Naive thymus-derived CD4-positive, alpha-beta T cell (primary cell): Measurements from ENCODE around the gene CHPF. TPM values are rescaled to one million over a fixed set of nuclear protein-coding genes. Genes with fewer than 3 reads are reported as not detected.
A peak's percentile ranks its signal among the peaks of the same experiment; 100 is the strongest.

ENCODE experiments used
- ATAC-seq: fragments of 150-1000 bp; cut with Tn5 transposase; 2 replicates; pipeline ENCODE4 v1.10.0; 2021; ENCODE audit warnings: mild to moderate bottlenecking, moderate library complexity
- CTCF ChIA-PET: fragments of 350-600 bp; sonication (Branson Sonifier 250); formaldehyde crosslinking; loops from one replicate; lab custom pipeline; 2021; ENCODE audit warnings: antibody characterized with exemption; lab: Charles Lee
- POLR2A ChIA-PET: fragments of 350-600 bp; sonication (Branson Sonifier 250); formaldehyde crosslinking; loops from one replicate; lab custom pipeline; 2021; ENCODE audit warnings: antibody characterized with exemption, inconsistent platforms; lab: Charles Lee
- DNase-seq, 9 donors: peaks; one replicate each; pipeline versions ENCODE4 v3.0.0 to v3.0.0-alpha.2; 2020 to 2022; ENCODE audit warnings: mixed read lengths in 1 of 9
- H3K27ac ChIP-seq: one replicate; pipeline ENCODE4 v1.7.0; 2013; ENCODE audit warnings: mild to moderate bottlenecking, low read depth, low read length, moderate library complexity
- H3K27me3 ChIP-seq, 2 donors: one replicate each; pipeline ENCODE4 v1.7.0; 2013; ENCODE audit warnings: low read length in 2 of 2, mild to moderate bottlenecking in 2 of 2, moderate library complexity in 2 of 2; ENCODE audit not compliant: control insufficient read depth in 2 of 2, insufficient read depth in 2 of 2
- H3K36me3 ChIP-seq, 3 experiments: 1 replicate in 2 of 3; 2 replicates in 1 of 3; pipeline ENCODE4 v1.7.0; 2013; ENCODE audit warnings: low read length in 3 of 3, mild to moderate bottlenecking in 3 of 3, moderate library complexity in 1 of 3; ENCODE audit not compliant: insufficient read depth in 3 of 3, control insufficient read depth in 2 of 3
- H3K4me1 ChIP-seq, 2 donors: one replicate each; pipeline ENCODE4 v1.7.0; 2013; ENCODE audit warnings: low read length in 2 of 2, mild to moderate bottlenecking in 2 of 2, moderate library complexity in 1 of 2; ENCODE audit not compliant: control insufficient read depth in 2 of 2, insufficient read depth in 2 of 2
- H3K4me3 ChIP-seq: 2 replicates; pipeline ENCODE4 v1.7.0; 2013; ENCODE audit warnings: mild to moderate bottlenecking, low read length
- H3K9me3 ChIP-seq, 3 experiments: 1 replicate in 2 of 3; 2 replicates in 1 of 3; pipeline ENCODE4 v1.7.0; 2013; ENCODE audit warnings: low read length in 3 of 3; ENCODE audit not compliant: control insufficient read depth in 2 of 3
- H3K27ac Mint-ChIP-seq, 9 donors: one replicate each; pipeline ENCODE4 v1.8.0; 2020 to 2022; ENCODE audit warnings: mixed read lengths in 9 of 9, mild to moderate bottlenecking in 8 of 9, moderate library complexity in 5 of 9, inconsistent platforms in 2 of 9
- H3K27me3 Mint-ChIP-seq, 5 donors: one replicate each; pipeline ENCODE4 v1.8.0; 2021 to 2022; ENCODE audit warnings: mixed read lengths in 5 of 5, mild to moderate bottlenecking in 1 of 5
- H3K36me3 Mint-ChIP-seq, 5 donors: one replicate each; pipeline ENCODE4 v1.8.0; 2020 to 2022; ENCODE audit warnings: mixed read lengths in 5 of 5, mild to moderate bottlenecking in 3 of 5, inconsistent platforms in 1 of 5
- H3K4me1 Mint-ChIP-seq, 7 donors: one replicate each; pipeline ENCODE4 v1.8.0; 2020 to 2022; ENCODE audit warnings: mixed read lengths in 7 of 7, mild to moderate bottlenecking in 3 of 7, inconsistent platforms in 1 of 7
- H3K4me3 Mint-ChIP-seq, 10 donors: one replicate each; pipeline ENCODE4 v1.8.0; 2020 to 2022; ENCODE audit warnings: mild to moderate bottlenecking in 10 of 10, mixed read lengths in 10 of 10, moderate library complexity in 6 of 10, inconsistent platforms in 2 of 10
- H3K9me3 Mint-ChIP-seq, 11 donors: one replicate each; pipeline ENCODE4 v1.8.0; 2020 to 2022; ENCODE audit warnings: mixed read lengths in 11 of 11, mild to moderate bottlenecking in 4 of 11, inconsistent platforms in 1 of 11, moderate library complexity in 1 of 11
- intact Hi-C, 2 donors: fragments of 100-400 bp; cut with micrococcal nuclease; formaldehyde crosslinking; loops; one replicate each; pipeline ENCODE4 v1.15.1; 2023
- polyA plus RNA-seq, 2 donors: library from polyadenylated mRNA; unstranded; fragments of 300-500 nt; fragmentation: Illumina TruSeq; gene quantifications; one replicate each; pipeline ENCODE4 v1.2.3, GENCODE V29; 2021
- total RNA-seq, 6 experiments: library from RNA in 5 of 6; stranded (reverse) in 5 of 6; gene quantifications; 1 replicate in 5 of 6; 2 replicates in 1 of 6; pipeline ENCODE4 v1.2.3 and lab custom pipeline; 2021 to 2026

The CHPF gene
- total and polyA plus RNA-seq, 7 experiments from 2014 or later, result 4.1 to 15.3 (median 5.7) TPM

- Mint-ChIP-seq H3K27me3 (peaks cover 58 to 69% (median 62%) of the 10 kb centered on the region in 5 donors), H3K27ac (no peak overlapping the region), H3K4me3 (peak overlapping the region in 1 of 10 donors; percentile 29), H3K4me1 (peaks cover 14 to 34% (median 28%) of the 10 kb centered on the region in 7 donors), H3K36me3 (peaks cover 0 to 7% (median 2%) of the 10 kb centered on the region in 5 donors), H3K9me3 (peaks cover 0 to 5% (median 0%) of the 10 kb centered on the region in 11 donors)
- ChIA-PET CTCF (interaction anchor here (1.5 kb wide), 1 partner anchor 18 kb away, joined by 10 read pairs; no protein-coding TSS in a partner anchor), POLR2A (interaction anchor here (0.6 kb wide), 2 partner anchors 101 to 406 kb away, joined by 3 read pairs; no protein-coding TSS in a partner anchor)
- no peak for ATAC-seq
- intact Hi-C loops, result no loop called here
- Histone ChIP-seq H3K4me1 (peaks cover 0 to 12% of the 10 kb centered on the region in 2 donors), H3K27ac (no peak overlapping the region), H3K27me3 (peaks cover 0 to 12% of the 10 kb centered on the region in 2 donors), H3K9me3 (no peaks in the 10 kb centered on the region), H3K4me3 (no peak overlapping the region), H3K36me3 (peaks cover 0 to 6% (median 0%) of the 10 kb centered on the region in 3 experiments)
- DNase-seq, result no peak
Measured at GRCh38 chr2:219511547-219512325, 31.9 kb downstream of the CHPF start.

GRCh38 chr2:219510512-219511135 lies 33.0 kb downstream of the CHPF start:
- no peaks in the 10 kb centered on the region for H3K9me3 ChIP-seq
- peaks cover 0 to 8% of the 10 kb centered on the region in 2 donors for H3K27me3 ChIP-seq
- peaks cover 0 to 5% (median 0%) of the 10 kb centered on the region in 11 donors for H3K9me3 Mint-ChIP-seq
- no peak overlapping the region for H3K27ac ChIP-seq
- H3K27ac Mint-ChIP-seq, result no peak overlapping the region
- H3K36me3 ChIP-seq, result peaks cover 0 to 17% (median 0%) of the 10 kb centered on the region in 3 experiments
- peaks cover 14 to 30% (median 28%) of the 10 kb centered on the region in 7 donors for H3K4me1 Mint-ChIP-seq
- H3K36me3 Mint-ChIP-seq, result peaks cover 0 to 17% (median 12%) of the 10 kb centered on the region in 5 donors
- no peak for DNase-seq
- no peak for ATAC-seq
- intact Hi-C loops, result no loop called here
- no peak overlapping the region for H3K4me3 ChIP-seq
- peaks cover 0 to 12% of the 10 kb centered on the region in 2 donors for H3K4me1 ChIP-seq
- ChIA-PET CTCF (interaction anchor here (0.8 to 1.7 kb wide), 5 partner anchors 11 to 19 kb away, joined by 4 to 10 read pairs (median 6); partner anchors contain the start of gene GMPPA), POLR2A (interaction anchor here (0.5 to 0.6 kb wide), 2 partner anchors 33 to 100 kb away, joined by 3 read pairs; partner anchors contain the start of gene TMEM198)
- H3K27me3 Mint-ChIP-seq, result peaks cover 47 to 58% (median 51%) of the 10 kb centered on the region in 5 donors
- H3K4me3 Mint-ChIP-seq, result peak overlapping the region in 7 of 10 donors; percentile 35 to 78 (median 68)

GRCh38 chr2:219509780-219510511 lies 33.7 kb downstream of the CHPF start:
- CTCF ChIA-PET, result interaction anchor here (0.6 to 1.7 kb wide), 5 partner anchors 11 to 21 kb away, joined by 3 to 8 read pairs (median 5); partner anchors contain the start of gene GMPPA
- intact Hi-C loops, result loop anchor here (1.0 to 2.0 kb wide), 4 partner anchors 12 to 21 kb away; partner anchors contain the start of gene GMPPA (in 1 of the 2)
- no peak overlapping the region for H3K27ac Mint-ChIP-seq
- POLR2A ChIA-PET, result interaction anchor here (0.5 kb wide), 1 partner anchor 34 kb away, joined by 3 read pairs; the partner anchor contains the start of gene TMEM198
- H3K4me3 Mint-ChIP-seq, result peak overlapping the region; percentile 23 to 82 (median 67)
- ATAC-seq (peak; percentile 84), DNase-seq (peak in 8 of 9 donors; percentile 28 to 55 (median 46))
- peaks cover 40 to 55% (median 45%) of the 10 kb centered on the region in 5 donors for H3K27me3 Mint-ChIP-seq
- Histone ChIP-seq H3K36me3 (peaks cover 0 to 24% (median 0%) of the 10 kb centered on the region in 3 experiments), H3K4me3 (no peak overlapping the region), H3K27me3 (peaks cover 0 to 8% of the 10 kb centered on the region in 2 donors), H3K4me1 (peaks cover 0 to 12% of the 10 kb centered on the region in 2 donors), H3K27ac (no peak overlapping the region), H3K9me3 (no peaks in the 10 kb centered on the region)
- H3K9me3 Mint-ChIP-seq, result peaks cover 0 to 5% (median 0%) of the 10 kb centered on the region in 11 donors
- H3K36me3 Mint-ChIP-seq, result peaks cover 4 to 23% (median 13%) of the 10 kb centered on the region in 5 donors
- H3K4me1 Mint-ChIP-seq, result peaks cover 14 to 30% (median 27%) of the 10 kb centered on the region in 7 donors

- Mint-ChIP-seq H3K27ac (no peak overlapping the region), H3K36me3 (peaks cover 9 to 31% (median 20%) of the 10 kb centered on the region in 5 donors), H3K4me1 (peaks cover 14 to 29% (median 25%) of the 10 kb centered on the region in 7 donors), H3K9me3 (peaks cover 0 to 5% (median 0%) of the 10 kb centered on the region in 11 donors), H3K27me3 (peaks cover 36 to 49% (median 40%) of the 10 kb centered on the region in 5 donors), H3K4me3 (peak overlapping the region in 9 of 10 donors; percentile 23 to 82 (median 68))
- Histone ChIP-seq H3K9me3 (no peaks in the 10 kb centered on the region), H3K27me3 (peaks cover 0 to 8% of the 10 kb centered on the region in 2 donors), H3K4me3 (no peak overlapping the region), H3K27ac (no peak overlapping the region), H3K4me1 (peaks cover 0 to 12% of the 10 kb centered on the region in 2 donors), H3K36me3 (peaks cover 0 to 32% (median 0%) of the 10 kb centered on the region in 3 experiments)
- POLR2A ChIA-PET, result no interaction called here
- intact Hi-C loops, result loop anchor here (1.0 to 2.0 kb wide), 4 partner anchors 11 to 22 kb away; partner anchors contain the start of gene GMPPA (in 1 of the 2)
- DNase-seq, result no peak
- peak; percentile 24 for ATAC-seq
- CTCF ChIA-PET, result interaction anchor here (1.4 to 1.7 kb wide), 3 partner anchors 10 to 21 kb away, joined by 5 to 8 read pairs (median 6); partner anchors contain the start of gene GMPPA
Measured at GRCh38 chr2:219508971-219509779, 34.4 kb downstream of the CHPF start.

- Mint-ChIP-seq H3K27ac (no peak overlapping the region), H3K4me1 (peaks cover 11 to 24% (median 17%) of the 10 kb centered on the region in 7 donors), H3K36me3 (peaks cover 9 to 39% (median 21%) of the 10 kb centered on the region in 5 donors), H3K4me3 (no peak overlapping the region), H3K27me3 (peaks cover 28 to 41% (median 32%) of the 10 kb centered on the region in 5 donors), H3K9me3 (peaks cover 0 to 5% (median 0%) of the 10 kb centered on the region in 11 donors)
- ATAC-seq (no peak), DNase-seq (no peak)
- Histone ChIP-seq H3K9me3 (no peaks in the 10 kb centered on the region), H3K4me1 (peaks cover 0 to 12% of the 10 kb centered on the region in 2 donors), H3K27me3 (peaks cover 0 to 8% of the 10 kb centered on the region in 2 donors), H3K27ac (no peak overlapping the region), H3K4me3 (no peak overlapping the region), H3K36me3 (peaks cover 0 to 40% (median 0%) of the 10 kb centered on the region in 3 experiments)
- intact Hi-C loops, result loop anchor here in 1 of 2 donors (2.0 kb wide), 2 partner anchors 14 to 22 kb away; no protein-coding TSS in a partner anchor
- CTCF ChIA-PET, result no interaction called here
- POLR2A ChIA-PET, result no interaction called here
Measured at GRCh38 chr2:219508444-219508734, 35.2 kb downstream of the CHPF start.
